ENCODE measurements around the gene CAMTA1. TPM values are rescaled to one million over a fixed set of nuclear protein-coding genes. Genes with fewer than 3 reads are reported as not detected.
"Not testable (repeated sequence)": the region's sequence is repeated elsewhere in the genome, so short reads cannot be mapped to it uniquely, and the experiment has no call there.

CAMTA1 gene
- total RNA-seq, 4 donors from 2014 or later = 57.4 to 88.3 (median 62.1) TPM

DNA sequence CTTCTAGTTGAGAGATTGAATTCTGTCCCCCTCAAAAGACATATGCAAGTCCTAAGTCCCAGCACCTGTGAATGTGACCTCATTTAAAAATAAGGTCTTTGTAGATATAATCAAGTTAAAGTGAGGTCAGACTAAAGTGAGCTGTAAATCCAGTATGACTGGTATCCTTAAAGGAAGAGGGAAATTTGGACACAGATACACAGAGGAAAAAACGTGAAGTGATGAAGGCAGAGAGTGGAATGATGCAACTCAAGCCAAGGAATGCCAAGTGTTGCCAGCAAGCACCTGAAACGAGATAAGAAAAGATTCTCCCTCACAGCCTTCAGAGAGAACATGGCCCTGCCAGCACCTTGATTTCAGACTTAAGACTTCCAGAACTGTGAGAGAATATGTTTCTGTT, 541.1 kb downstream of the CAMTA1 start:
- H3K27ac ChIP-seq = no peak overlapping the region
- no peaks in the 10 kb centered on the region for H3K27me3 ChIP-seq
- H3K9me3 ChIP-seq = no peaks in the 10 kb centered on the region
- no peaks in the 10 kb centered on the region for H3K4me1 ChIP-seq
- no peak overlapping the region for H3K4me3 ChIP-seq
- TF ChIP-seq, protein P1, sequence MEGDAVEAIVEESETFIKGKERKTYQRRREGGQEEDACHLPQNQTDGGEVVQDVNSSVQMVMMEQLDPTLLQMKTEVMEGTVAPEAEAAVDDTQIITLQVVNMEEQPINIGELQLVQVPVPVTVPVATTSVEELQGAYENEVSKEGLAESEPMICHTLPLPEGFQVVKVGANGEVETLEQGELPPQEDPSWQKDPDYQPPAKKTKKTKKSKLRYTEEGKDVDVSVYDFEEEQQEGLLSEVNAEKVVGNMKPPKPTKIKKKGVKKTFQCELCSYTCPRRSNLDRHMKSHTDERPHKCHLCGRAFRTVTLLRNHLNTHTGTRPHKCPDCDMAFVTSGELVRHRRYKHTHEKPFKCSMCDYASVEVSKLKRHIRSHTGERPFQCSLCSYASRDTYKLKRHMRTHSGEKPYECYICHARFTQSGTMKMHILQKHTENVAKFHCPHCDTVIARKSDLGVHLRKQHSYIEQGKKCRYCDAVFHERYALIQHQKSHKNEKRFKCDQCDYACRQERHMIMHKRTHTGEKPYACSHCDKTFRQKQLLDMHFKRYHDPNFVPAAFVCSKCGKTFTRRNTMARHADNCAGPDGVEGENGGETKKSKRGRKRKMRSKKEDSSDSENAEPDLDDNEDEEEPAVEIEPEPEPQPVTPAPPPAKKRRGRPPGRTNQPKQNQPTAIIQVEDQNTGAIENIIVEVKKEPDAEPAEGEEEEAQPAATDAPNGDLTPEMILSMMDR (IDR thresholded peaks at IDR 0.05) = no peak
- no peak for TF ChIP-seq POLR2A (IDR thresholded peaks at IDR 0.05)
- DNase-seq = no peak
- H3K36me3 ChIP-seq = no peaks in the 10 kb centered on the region

DNA sequence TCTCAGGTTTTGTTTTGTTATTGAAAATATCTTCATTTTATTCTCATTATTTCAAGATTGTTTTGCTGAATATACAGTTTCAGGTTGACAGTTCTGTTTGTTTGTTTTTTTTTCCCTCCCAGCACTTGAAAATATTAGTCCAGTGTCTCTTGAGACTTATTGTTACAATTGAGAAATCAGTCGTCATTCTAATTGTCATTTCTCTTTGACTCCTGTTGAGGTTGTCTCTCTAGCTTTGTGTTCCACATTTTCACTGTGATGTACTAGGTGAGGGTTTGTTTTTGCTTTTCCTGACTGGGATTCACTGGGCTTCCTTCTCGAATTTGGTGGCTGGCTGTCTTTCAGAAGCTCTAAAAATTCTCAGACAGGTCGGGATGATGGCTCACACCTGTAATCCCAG, 542.6 kb downstream of the CAMTA1 start:
- DNase-seq = no peak
- no peaks in the 10 kb centered on the region for H3K4me1 ChIP-seq
- H3K36me3 ChIP-seq = no peaks in the 10 kb centered on the region
- H3K27me3 ChIP-seq = no peaks in the 10 kb centered on the region
- TF ChIP-seq, protein P1 (IDR thresholded peaks at IDR 0.05) = no peak
- TF ChIP-seq POLR2A (IDR thresholded peaks at IDR 0.05) = no peak
- no peak overlapping the region for H3K4me3 ChIP-seq
- no peak overlapping the region for H3K27ac ChIP-seq
- H3K9me3 ChIP-seq = no peaks in the 10 kb centered on the region

DNA sequence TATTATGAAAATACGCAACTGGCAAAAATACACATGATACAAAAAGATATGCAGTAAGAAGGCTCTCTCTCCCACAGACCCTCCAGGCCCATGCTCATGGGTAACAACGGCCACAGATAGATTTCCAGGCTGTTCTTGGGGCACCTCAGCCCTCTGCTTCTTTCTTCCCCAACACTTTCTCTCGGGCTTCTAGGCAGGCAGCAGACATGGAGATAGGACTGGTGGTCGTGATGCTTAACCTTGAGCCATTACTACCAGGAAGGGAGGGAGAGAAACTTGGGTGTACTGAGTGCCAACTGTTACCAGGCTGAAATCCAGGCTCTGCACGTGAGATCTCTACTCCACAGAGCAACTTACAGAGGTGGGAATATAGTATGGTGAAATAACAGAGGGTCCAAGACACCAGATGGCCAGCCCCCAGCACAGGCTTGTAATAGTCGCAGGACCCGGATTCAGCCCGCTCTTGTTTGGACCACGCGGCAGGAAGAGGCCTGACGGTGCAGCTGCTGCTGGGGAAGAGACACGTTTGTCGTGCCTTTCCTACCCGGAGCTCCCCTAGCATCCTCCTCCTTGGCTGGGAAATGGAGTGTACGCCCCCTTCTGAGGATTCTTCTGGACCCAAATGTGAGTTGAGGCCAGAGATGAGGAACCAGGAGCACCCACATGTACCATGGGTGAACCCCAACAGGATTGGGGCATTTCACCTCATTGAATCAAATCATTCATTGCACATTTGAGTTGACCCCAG, 544.8 kb downstream of the CAMTA1 start:
- TF ChIP-seq, protein P1 (IDR thresholded peaks at IDR 0.05) = no peak
- TF ChIP-seq POLR2A (IDR thresholded peaks at IDR 0.05) = no peak
- H3K36me3 ChIP-seq = no peaks in the 10 kb centered on the region
- H3K27ac ChIP-seq = no peak overlapping the region
- no peaks in the 10 kb centered on the region for H3K4me1 ChIP-seq
- no peaks in the 10 kb centered on the region for H3K9me3 ChIP-seq
- DNase-seq = no peak
- no peak overlapping the region for H3K4me3 ChIP-seq
- no peaks in the 10 kb centered on the region for H3K27me3 ChIP-seq

DNA sequence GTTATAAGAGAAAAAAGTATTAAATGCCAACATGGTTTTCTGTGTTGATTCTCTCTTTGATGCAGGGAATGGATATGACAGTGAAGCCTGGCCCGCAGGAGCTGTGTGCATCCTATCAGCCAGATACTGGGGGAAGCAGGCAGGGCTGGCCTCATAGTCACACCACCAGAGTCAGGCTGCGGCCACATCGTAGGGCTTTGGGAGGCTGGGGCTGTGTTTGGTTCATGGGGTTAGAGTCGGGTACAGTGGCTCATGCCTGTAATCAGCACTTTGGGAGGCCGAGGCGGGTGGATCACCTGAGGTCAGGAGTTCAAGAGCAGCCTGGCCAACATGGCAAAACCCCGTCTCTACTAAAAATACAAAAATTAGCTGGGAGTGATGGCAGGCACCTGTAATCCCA, 545.5 kb downstream of the CAMTA1 start:
- H3K4me3 ChIP-seq, H3K36me3 ChIP-seq, H3K4me1 ChIP-seq, H3K27ac ChIP-seq, DNase-seq, H3K27me3 ChIP-seq, H3K9me3 ChIP-seq: not testable (repeated sequence)

DNA sequence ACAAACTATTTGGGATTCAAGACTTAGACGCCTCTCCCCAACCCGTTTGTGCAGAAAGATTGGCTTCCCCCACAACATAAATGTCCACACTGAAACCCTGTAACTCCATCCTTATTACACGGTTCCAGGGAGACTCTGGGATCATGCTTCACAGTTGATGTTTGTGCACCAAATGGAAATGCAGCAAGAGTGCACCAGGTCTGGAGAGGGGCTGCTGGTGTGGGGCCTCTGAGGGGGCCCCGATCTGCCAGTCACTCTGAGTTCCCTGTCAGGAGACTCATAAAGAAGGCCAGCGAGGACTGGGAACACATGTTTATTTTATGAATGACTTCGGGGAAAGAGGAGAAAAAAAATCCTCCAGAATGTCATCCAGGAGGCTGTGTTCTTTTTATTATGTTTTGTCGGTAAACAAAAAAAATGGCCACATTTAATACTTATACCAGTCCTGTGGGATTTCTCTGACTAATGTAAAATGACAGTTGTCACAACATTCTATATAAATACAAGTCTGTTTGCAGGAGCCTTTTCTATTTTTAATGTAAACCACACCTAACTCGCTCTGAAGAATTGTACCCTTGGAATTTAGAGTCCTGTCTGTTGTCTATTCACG, 546.8 kb downstream of the CAMTA1 start:
- no peaks in the 10 kb centered on the region for H3K36me3 ChIP-seq
- no peak overlapping the region for H3K4me3 ChIP-seq
- no peaks in the 10 kb centered on the region for H3K9me3 ChIP-seq
- no peak for DNase-seq
- no peak overlapping the region for H3K27ac ChIP-seq
- TF ChIP-seq, protein P1 (IDR thresholded peaks at IDR 0.05) = no peak
- TF ChIP-seq POLR2A (IDR thresholded peaks at IDR 0.05) = no peak
- no peaks in the 10 kb centered on the region for H3K4me1 ChIP-seq
- H3K27me3 ChIP-seq = no peaks in the 10 kb centered on the region

DNA sequence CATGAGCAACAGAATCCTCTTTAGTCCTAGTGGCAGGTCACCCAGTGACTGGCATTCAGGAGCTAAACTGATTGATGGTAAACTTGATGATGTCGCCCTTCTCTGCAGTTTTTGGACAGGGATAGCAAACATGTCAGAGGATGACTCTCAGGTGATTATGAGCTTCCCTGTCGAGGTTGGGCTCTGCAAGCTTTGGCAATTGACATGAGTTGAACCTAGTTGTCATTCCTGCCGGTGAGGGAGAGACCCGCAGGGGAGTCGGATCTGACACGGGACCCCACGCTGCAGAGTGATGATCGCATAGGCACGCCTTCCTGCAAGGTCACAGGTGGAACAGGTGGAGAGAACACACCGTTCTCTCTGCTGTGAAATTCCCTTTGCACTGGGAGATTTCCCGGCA, 547.8 kb downstream of the CAMTA1 start:
- H3K27me3 ChIP-seq = no peaks in the 10 kb centered on the region
- H3K4me1 ChIP-seq = no peaks in the 10 kb centered on the region
- H3K4me3 ChIP-seq = no peak overlapping the region
- no peak overlapping the region for H3K27ac ChIP-seq
- no peaks in the 10 kb centered on the region for H3K9me3 ChIP-seq
- no peak for DNase-seq
- H3K36me3 ChIP-seq = no peaks in the 10 kb centered on the region
- no peak for TF ChIP-seq POLR2A (IDR thresholded peaks at IDR 0.05)
- TF ChIP-seq, protein P1 (IDR thresholded peaks at IDR 0.05) = no peak
